Kidney epithelial cell (primary cell): Measurements from ENCODE around the gene CCDC85C. TPM values are rescaled to one million over a fixed set of nuclear protein-coding genes. Genes with fewer than 3 reads are reported as not detected.

Source experiments
- DNase-seq: peaks from one replicate; pipeline ENCODE4 v3.0.0-alpha.2; 2010; ENCODE audit warnings: low read depth
- H3K27me3 ChIP-seq: 2 replicates; pipeline ENCODE4 v1.6.0; 2011; ENCODE audit warnings: low read length; ENCODE audit not compliant: control insufficient read depth, insufficient read depth
- H3K36me3 ChIP-seq: 2 replicates; pipeline ENCODE4 v1.5.1; 2011; ENCODE audit warnings: low read length; ENCODE audit not compliant: control insufficient read depth, insufficient read depth
- H3K4me3 ChIP-seq: 2 replicates; pipeline ENCODE4 v1.5.1; 2011; ENCODE audit warnings: low read depth, mild to moderate bottlenecking, control low read depth, low read length
- CTCF ChIP-seq: IDR thresholded peaks from 2 replicates; pipeline ENCODE4 v1.5.1; 2011; ENCODE audit warnings: mild to moderate bottlenecking, moderate library complexity, low read length, control low read depth, inconsistent platforms; ENCODE audit not compliant: insufficient read depth, poor library complexity, severe bottlenecking
- total RNA-seq: library from RNA; depleted of rRNA; stranded (reverse); fragments of >200 nt; gene quantifications from 2 replicates; pipeline ENCODE4 v1.2.3, GENCODE V29; 2015

CCDC85C gene
- total RNA-seq, 1 donor from 2014 or later: 32.4 TPM

- TF ChIP-seq CTCF: no peak
- Histone ChIP-seq H3K4me3 (no peak overlapping the region), H3K36me3 (no peaks in the 10 kb centered on the region), H3K27me3 (no peaks in the 10 kb centered on the region)
- no peak for DNase-seq
Measured at GRCh38 chr14:99548871-99549515, 55.0 kb downstream of the CCDC85C start.

GRCh38 chr14:99548255-99548654 is 55.8 kb downstream of the CCDC85C start:
- Histone ChIP-seq H3K4me3 (no peak overlapping the region), H3K36me3 (no peaks in the 10 kb centered on the region), H3K27me3 (no peaks in the 10 kb centered on the region)
- no peak for DNase-seq
- TF ChIP-seq CTCF: no peak

- TF ChIP-seq CTCF: no peak
- Histone ChIP-seq H3K27me3 (no peaks in the 10 kb centered on the region), H3K36me3 (no peaks in the 10 kb centered on the region), H3K4me3 (no peak overlapping the region)
- DNase-seq: no peak
Measured at GRCh38 chr14:99546234-99546879, 57.6 kb downstream of the CCDC85C start.

- no peak for TF ChIP-seq CTCF
- no peak overlapping the region for H3K4me3 ChIP-seq
- no peaks in the 10 kb centered on the region for H3K36me3 ChIP-seq
Measured at GRCh38 chr14:99545586-99545985, 58.4 kb downstream of the CCDC85C start.

GRCh38 chr14:99544991-99545390 is 59.0 kb downstream of the CCDC85C start:
- TF ChIP-seq CTCF: no peak

More at GRCh38 chr14:99545586-99545985, 58.4 kb downstream of the CCDC85C start:
- DNase-seq: no peak
- H3K27me3 ChIP-seq: no peaks in the 10 kb centered on the region

More at GRCh38 chr14:99544991-99545390, 59.0 kb downstream of the CCDC85C start:
- Histone ChIP-seq H3K27me3 (no peaks in the 10 kb centered on the region), H3K4me3 (no peak overlapping the region), H3K36me3 (no peaks in the 10 kb centered on the region)
- no peak for DNase-seq
